Measurements from ENCODE around the gene LDLRAP1. TPM values are rescaled to one million over a fixed set of nuclear protein-coding genes. Genes with fewer than 3 reads are reported as not detected.

Gene LDLRAP1
- total RNA-seq, 1 donor from 2014 or later = 30.3 TPM

GRCh38 chr1:25543005-25543424, 391 bp upstream of the LDLRAP1 start:
- no peak for DNase-seq
- Histone ChIP-seq H3K27ac (peak overlapping the region; percentile 90), H3K36me3 (no peaks in the 10 kb centered on the region), H3K4me1 (peaks cover 32% of the 10 kb centered on the region), H3K4me3 (peak overlapping the region; percentile 90), H3K9me3 (no peaks in the 10 kb centered on the region), H3K27me3 (ENCODE audit: low read depth) (no peaks in the 10 kb centered on the region)
- no peak for TF ChIP-seq CTCF (IDR thresholded peaks at IDR 0.05)
- intact Hi-C loops (cut with DNase I) = no loop called here
- ATAC-seq = peak in 1 of 2 donors; percentile 3

- Histone ChIP-seq H3K4me3 (peak overlapping the region; percentile 90), H3K4me1 (peaks cover 45% of the 10 kb centered on the region), H3K36me3 (no peaks in the 10 kb centered on the region), H3K27me3 (ENCODE audit: low read depth) (no peaks in the 10 kb centered on the region), H3K27ac (peak overlapping the region; percentile 90), H3K9me3 (no peaks in the 10 kb centered on the region)
- intact Hi-C loops (cut with DNase I) = no loop called here
- TF ChIP-seq CTCF (IDR thresholded peaks at IDR 0.05) = no peak
- peak; percentile 10 to 12 for ATAC-seq
- no peak for DNase-seq
Measured at GRCh38 chr1:25544243-25544764, 898 bp downstream of the LDLRAP1 start.

- TF ChIP-seq CTCF (IDR thresholded peaks at IDR 0.05) = no peak
- no peaks in the 10 kb centered on the region for H3K27me3 ChIP-seq (ENCODE audit: low read depth)
- intact Hi-C loops (cut with DNase I) = no loop called here
- H3K36me3 ChIP-seq = no peaks in the 10 kb centered on the region
- ATAC-seq (peak; percentile 37 to 48), DNase-seq (peak; percentile 22)
- no peak overlapping the region for H3K27ac ChIP-seq
- H3K4me1 ChIP-seq = peaks cover 50% of the 10 kb centered on the region
- H3K4me3 ChIP-seq = peak overlapping the region; percentile 90
- H3K9me3 ChIP-seq = no peaks in the 10 kb centered on the region
Measured at GRCh38 chr1:25544819-25545218, 1.4 kb downstream of the LDLRAP1 start.

- Histone ChIP-seq H3K4me3 (no peak overlapping the region), H3K27me3 (ENCODE audit: low read depth) (no peaks in the 10 kb centered on the region), H3K36me3 (no peaks in the 10 kb centered on the region), H3K27ac (no peak overlapping the region), H3K9me3 (no peaks in the 10 kb centered on the region), H3K4me1 (peaks cover 60% of the 10 kb centered on the region)
- intact Hi-C loops (cut with DNase I) = no loop called here
- TF ChIP-seq CTCF (IDR thresholded peaks at IDR 0.05) = no peak
- ATAC-seq (no peak), DNase-seq (no peak)
Measured at GRCh38 chr1:25545767-25546166, 2.4 kb downstream of the LDLRAP1 start.

GRCh38 chr1:25546193-25546592, 2.8 kb downstream of the LDLRAP1 start:
- H3K27ac ChIP-seq = no peak overlapping the region
- DNase-seq (no peak), ATAC-seq (no peak)
- H3K4me3 ChIP-seq = no peak overlapping the region
- no peaks in the 10 kb centered on the region for H3K9me3 ChIP-seq
- no peaks in the 10 kb centered on the region for H3K27me3 ChIP-seq (ENCODE audit: low read depth)
- peaks cover 64% of the 10 kb centered on the region for H3K4me1 ChIP-seq
- TF ChIP-seq CTCF (IDR thresholded peaks at IDR 0.05) = no peak
- no peaks in the 10 kb centered on the region for H3K36me3 ChIP-seq
- intact Hi-C loops (cut with DNase I) = no loop called here

Data from lower lobe of right lung (tissue), 2 donors.